ENCODE data around the gene ACVR1C. TPM values are rescaled to one million over a fixed set of nuclear protein-coding genes. Genes with fewer than 3 reads are reported as not detected.

Gene ACVR1C
- total and polyA plus RNA-seq, 2 donors (not counting 1 experiment from before 2014, with no cell fraction given), result 0.24 to 0.52 TPM

DNA sequence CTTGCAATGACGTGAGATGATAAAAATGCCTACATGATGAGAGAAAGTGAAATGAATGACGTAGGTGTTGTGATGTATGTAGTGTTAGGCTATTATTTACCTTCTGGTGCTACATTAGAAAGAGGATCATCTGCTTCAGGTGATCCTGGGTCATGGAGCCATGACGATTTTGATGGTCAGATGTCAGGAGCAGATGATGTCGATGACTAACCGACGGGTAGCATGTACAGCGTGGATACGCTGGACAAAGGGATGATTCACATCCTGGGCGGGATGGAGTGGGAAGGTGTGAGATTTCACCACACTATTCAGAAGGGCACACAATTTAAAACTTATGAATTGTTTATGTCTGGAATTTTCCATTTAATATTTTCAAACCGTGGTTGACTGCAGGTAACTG is 43.5 kb upstream of the ACVR1C start:
- no peaks in the 10 kb centered on the region for H3K9me3 ChIP-seq (ENCODE audit: control extremely low read depth in 1 of 3, control insufficient read depth in 2 of 3, insufficient read depth in 1 of 3, low read length in 2 of 3)
- POLR2A ChIA-PET, result no interaction called here
- H4K20me1 ChIP-seq (ENCODE audit: control insufficient read depth, insufficient read depth, low read length, poor library complexity, severe bottlenecking), result no peaks in the 10 kb centered on the region
- no peak overlapping the region for H3K4me3 ChIP-seq (ENCODE audit: control extremely low read depth in 1 of 5, extremely low read depth in 1 of 5, insufficient read depth in 1 of 5, low read depth in 2 of 5, low read length in 4 of 5)
- Mint-ChIP-seq H3K4me1 (no peaks in the 10 kb centered on the region), H3K9me3 (ENCODE audit: insufficient read depth) (no peaks in the 10 kb centered on the region), H3K27ac (no peak overlapping the region), H3K27me3 (no peaks in the 10 kb centered on the region), H3K4me3 (no peak overlapping the region)
- CTCF ChIA-PET, result no interaction called here
- H3K9ac ChIP-seq (ENCODE audit: low read length), result no peak overlapping the region
- no peaks in the 10 kb centered on the region for H3K36me3 ChIP-seq (replicated peaks in 1 of 2; ENCODE audit: control extremely low read depth in 1 of 2, control insufficient read depth in 1 of 2, extremely low read depth in 1 of 2, insufficient read depth in 2 of 2, low read length in 1 of 2)
- H3K27ac ChIP-seq (ENCODE audit: low read length in 2 of 2), result no peak overlapping the region
- no peak overlapping the region for H2AFZ ChIP-seq (ENCODE audit: insufficient read depth, low read depth, low read length, poor library complexity, severe bottlenecking)
- WGBS (ENCODE audit: insufficient coverage), result 100% methylated on average over 4 of the region's 10 CpGs
- no peak for ATAC-seq (ENCODE audit: low read depth)
- H3K27me3 ChIP-seq (replicated peaks in 1 of 4; ENCODE audit: control extremely low read depth in 1 of 4, control insufficient read depth in 3 of 4, insufficient read depth in 4 of 4, low read length in 3 of 4), result no peaks in the 10 kb centered on the region
- H3K4me1 ChIP-seq (ENCODE audit: control insufficient read depth in 2 of 2, insufficient read depth in 2 of 2, low read length in 2 of 2), result no peaks in the 10 kb centered on the region
- no peaks in the 10 kb centered on the region for H3K79me2 ChIP-seq (ENCODE audit: control insufficient read depth, insufficient read depth, low read length)
- DNase-seq, result no peak
- H3K4me2 ChIP-seq (replicated peaks; ENCODE audit: low read depth, low read length, poor library complexity, severe bottlenecking), result no peak overlapping the region
- TF ChIP-seq CTCF (IDR thresholded peaks at IDR 0.05) (no peak), EZH2 (IDR thresholded peaks at IDR 0.05; ENCODE audit: borderline replicate concordance, insufficient read depth, low read depth, low read length, poor library complexity, severe bottlenecking) (no peak)
- intact Hi-C loops (cut with micrococcal nuclease), result no loop called here

GRCh38 chr2:157662401-157662800 is 33.7 kb upstream of the ACVR1C start:
- intact Hi-C loops (cut with micrococcal nuclease), result no loop called here
- Mint-ChIP-seq H3K27ac (no peak overlapping the region), H3K4me1 (no peaks in the 10 kb centered on the region), H3K9me3 (ENCODE audit: insufficient read depth) (peaks cover 6% of the 10 kb centered on the region), H3K4me3 (no peak overlapping the region), H3K27me3 (no peaks in the 10 kb centered on the region)
- Histone ChIP-seq H4K20me1 (ENCODE audit: control insufficient read depth, insufficient read depth, low read length, poor library complexity, severe bottlenecking) (no peaks in the 10 kb centered on the region), H3K27me3 (replicated peaks in 1 of 4; ENCODE audit: control extremely low read depth in 1 of 4, control insufficient read depth in 3 of 4, insufficient read depth in 4 of 4, low read length in 3 of 4) (no peaks in the 10 kb centered on the region), H3K4me1 (ENCODE audit: control insufficient read depth in 2 of 2, insufficient read depth in 2 of 2, low read length in 2 of 2) (no peaks in the 10 kb centered on the region), H2AFZ (ENCODE audit: insufficient read depth, low read depth, low read length, poor library complexity, severe bottlenecking) (no peak overlapping the region), H3K79me2 (ENCODE audit: control insufficient read depth, insufficient read depth, low read length) (no peaks in the 10 kb centered on the region), H3K4me3 (ENCODE audit: control extremely low read depth in 1 of 5, extremely low read depth in 1 of 5, insufficient read depth in 1 of 5, low read depth in 2 of 5, low read length in 4 of 5) (no peak overlapping the region), H3K9me3 (ENCODE audit: control extremely low read depth in 1 of 3, control insufficient read depth in 2 of 3, insufficient read depth in 1 of 3, low read length in 2 of 3) (peaks cover 0 to 2% (median 0%) of the 10 kb centered on the region in 3 donors), H3K4me2 (replicated peaks; ENCODE audit: low read depth, low read length, poor library complexity, severe bottlenecking) (no peak overlapping the region), H3K27ac (ENCODE audit: low read length in 2 of 2) (no peak overlapping the region), H3K36me3 (replicated peaks in 1 of 2; ENCODE audit: control extremely low read depth in 1 of 2, control insufficient read depth in 1 of 2, extremely low read depth in 1 of 2, insufficient read depth in 2 of 2, low read length in 1 of 2) (no peaks in the 10 kb centered on the region), H3K9ac (ENCODE audit: low read length) (no peak overlapping the region)
- ChIA-PET POLR2A (no interaction called here), CTCF (no interaction called here)
- ATAC-seq (ENCODE audit: low read depth) (no peak), DNase-seq (no peak)
- WGBS (ENCODE audit: insufficient coverage), result no CpG with 5 or more reads among the region's 1 CpG
- no peak for TF ChIP-seq CTCF (IDR thresholded peaks at IDR 0.05)
- no peak for TF ChIP-seq EZH2 (IDR thresholded peaks at IDR 0.05; ENCODE audit: borderline replicate concordance, insufficient read depth, low read depth, low read length, poor library complexity, severe bottlenecking)
